ENCODE data around the gene THSD4.

DNA sequence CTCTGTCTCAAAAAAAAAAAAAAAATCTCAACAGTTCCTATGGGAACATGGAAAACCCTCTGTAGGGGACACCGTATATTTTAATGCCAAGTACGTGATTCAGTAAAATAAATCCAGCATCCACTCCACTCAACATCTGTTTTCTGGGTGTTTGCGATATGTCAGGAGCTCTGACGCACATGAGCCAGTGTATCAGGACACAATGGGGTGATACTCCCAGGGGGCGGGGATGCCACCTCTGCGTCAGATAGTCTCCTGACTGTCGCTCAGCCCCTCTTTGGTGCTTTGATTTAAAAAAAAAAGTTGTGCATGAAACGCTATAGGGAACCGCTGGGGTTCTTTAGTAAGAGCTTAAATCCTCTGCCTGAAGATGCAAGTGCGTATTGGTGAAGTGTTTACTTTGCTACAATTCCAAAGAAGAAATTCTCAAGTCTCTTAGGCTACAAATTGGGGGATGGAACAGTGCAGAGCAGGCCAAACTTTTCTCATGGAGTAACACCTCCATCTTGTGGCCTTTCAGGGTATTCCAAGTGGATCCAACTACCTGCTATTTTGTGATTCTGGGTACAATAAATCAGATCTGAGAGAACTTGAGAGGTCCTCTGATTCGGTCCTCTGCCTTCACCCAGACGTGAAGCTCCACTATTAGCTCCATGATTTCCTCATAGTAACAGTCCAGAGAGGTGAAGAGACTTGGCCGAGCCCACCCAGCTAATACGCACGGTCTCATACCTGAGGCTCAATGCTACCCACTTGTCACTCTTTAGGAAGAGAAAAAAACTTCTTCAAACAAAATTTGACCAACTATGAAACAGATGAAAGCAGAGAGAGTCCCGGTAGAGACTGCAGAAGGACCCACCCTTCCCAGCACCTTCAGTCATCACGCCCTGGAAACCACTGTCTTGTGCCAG lies 685.8 kb downstream of the THSD4 start:
- TF ChIP-seq FOS (IDR thresholded peaks at IDR 0.05; ENCODE audit: low read depth, low read length), result no peak
- TF ChIP-seq, protein P1, sequence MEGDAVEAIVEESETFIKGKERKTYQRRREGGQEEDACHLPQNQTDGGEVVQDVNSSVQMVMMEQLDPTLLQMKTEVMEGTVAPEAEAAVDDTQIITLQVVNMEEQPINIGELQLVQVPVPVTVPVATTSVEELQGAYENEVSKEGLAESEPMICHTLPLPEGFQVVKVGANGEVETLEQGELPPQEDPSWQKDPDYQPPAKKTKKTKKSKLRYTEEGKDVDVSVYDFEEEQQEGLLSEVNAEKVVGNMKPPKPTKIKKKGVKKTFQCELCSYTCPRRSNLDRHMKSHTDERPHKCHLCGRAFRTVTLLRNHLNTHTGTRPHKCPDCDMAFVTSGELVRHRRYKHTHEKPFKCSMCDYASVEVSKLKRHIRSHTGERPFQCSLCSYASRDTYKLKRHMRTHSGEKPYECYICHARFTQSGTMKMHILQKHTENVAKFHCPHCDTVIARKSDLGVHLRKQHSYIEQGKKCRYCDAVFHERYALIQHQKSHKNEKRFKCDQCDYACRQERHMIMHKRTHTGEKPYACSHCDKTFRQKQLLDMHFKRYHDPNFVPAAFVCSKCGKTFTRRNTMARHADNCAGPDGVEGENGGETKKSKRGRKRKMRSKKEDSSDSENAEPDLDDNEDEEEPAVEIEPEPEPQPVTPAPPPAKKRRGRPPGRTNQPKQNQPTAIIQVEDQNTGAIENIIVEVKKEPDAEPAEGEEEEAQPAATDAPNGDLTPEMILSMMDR (conservative IDR thresholded peaks at IDR 0.05; ENCODE audit: low read depth, low read length), result peak; percentile 94

Measured in IMR-90 (cell line).